Glutamatergic neuron (in vitro differentiated cells): ENCODE data around the gene AQP2. TPM values are rescaled to one million over a fixed set of nuclear protein-coding genes. Genes with fewer than 3 reads are reported as not detected.

Experiments used
- DNase-seq: peaks from one replicate; pipeline ENCODE4 v3.0.0; 2022
- H3K27ac Mint-ChIP-seq: one replicate; pipeline ENCODE4 v1.8.0; 2020; ENCODE audit warnings: mild to moderate bottlenecking, mixed read lengths, inconsistent platforms; ENCODE audit not compliant: unreplicated experiment
- H3K27me3 Mint-ChIP-seq: one replicate; pipeline ENCODE4 v1.8.0; 2020; ENCODE audit warnings: mild to moderate bottlenecking, moderate library complexity, mixed read lengths, inconsistent platforms; ENCODE audit not compliant: unreplicated experiment
- H3K36me3 Mint-ChIP-seq: one replicate; pipeline ENCODE4 v1.8.0; 2020; ENCODE audit warnings: mild to moderate bottlenecking, mixed read lengths, inconsistent platforms; ENCODE audit not compliant: unreplicated experiment
- H3K4me1 Mint-ChIP-seq: one replicate; pipeline ENCODE4 v1.8.0; 2020; ENCODE audit warnings: mild to moderate bottlenecking, low read depth, mixed read lengths, inconsistent platforms; ENCODE audit not compliant: unreplicated experiment
- H3K4me3 Mint-ChIP-seq: one replicate; pipeline ENCODE4 v1.8.0; 2020; ENCODE audit warnings: mild to moderate bottlenecking, mixed read lengths, inconsistent platforms; ENCODE audit not compliant: unreplicated experiment
- H3K9me3 Mint-ChIP-seq: one replicate; pipeline ENCODE4 v1.8.0; 2020; ENCODE audit warnings: mild to moderate bottlenecking, moderate library complexity, mixed read lengths, inconsistent platforms; ENCODE audit not compliant: unreplicated experiment
- CTCF ChIP-seq: fragments of 200-600 bp; sonication (generic); IDR thresholded peaks from one replicate; pipeline ENCODE4 v1.5.0; 2021; ENCODE audit not compliant: partially characterized antibody, unreplicated experiment
- total RNA-seq: library from RNA; stranded (reverse); fragmentation: NEBNext Ultra II Directional; extraction: Animal tissue kit (Norgen Biotek cat#: 25700); gene quantifications from one replicate; pipeline ENCODE4 v1.2.1, GENCODE V29; 2021; ENCODE audit not compliant: unreplicated experiment

Gene AQP2
- total RNA-seq, 1 donor from 2014 or later: not detected

GRCh38 chr12:49941556-49942511 is 8.7 kb upstream of the AQP2 start:
- no peak overlapping the region for H3K4me3 Mint-ChIP-seq
- peaks cover 3% of the 10 kb centered on the region for H3K9me3 Mint-ChIP-seq
- H3K27ac Mint-ChIP-seq: no peak overlapping the region
- H3K36me3 Mint-ChIP-seq: no peaks in the 10 kb centered on the region
- DNase-seq: no peak
- no peak for TF ChIP-seq CTCF
- H3K27me3 Mint-ChIP-seq: peaks cover 4% of the 10 kb centered on the region
- peaks cover 4% of the 10 kb centered on the region for H3K4me1 Mint-ChIP-seq

GRCh38 chr12:49942512-49942893 is 8.0 kb upstream of the AQP2 start:
- H3K36me3 Mint-ChIP-seq: no peaks in the 10 kb centered on the region

GRCh38 chr12:49942921-49943624 is 7.5 kb upstream of the AQP2 start:
- peaks cover 3% of the 10 kb centered on the region for H3K9me3 Mint-ChIP-seq
- no peaks in the 10 kb centered on the region for H3K36me3 Mint-ChIP-seq
- DNase-seq: no peak
- peaks cover 4% of the 10 kb centered on the region for H3K27me3 Mint-ChIP-seq
- peaks cover 4% of the 10 kb centered on the region for H3K4me1 Mint-ChIP-seq
- H3K4me3 Mint-ChIP-seq: no peak overlapping the region
- no peak overlapping the region for H3K27ac Mint-ChIP-seq
- TF ChIP-seq CTCF: no peak

More at GRCh38 chr12:49942512-49942893, 8.0 kb upstream of the AQP2 start:
- H3K27ac Mint-ChIP-seq: no peak overlapping the region
- TF ChIP-seq CTCF: no peak
- peaks cover 4% of the 10 kb centered on the region for H3K27me3 Mint-ChIP-seq
- peaks cover 4% of the 10 kb centered on the region for H3K4me1 Mint-ChIP-seq
- no peak overlapping the region for H3K4me3 Mint-ChIP-seq
- H3K9me3 Mint-ChIP-seq: peaks cover 3% of the 10 kb centered on the region
- no peak for DNase-seq

- no peak for DNase-seq
- H3K27ac Mint-ChIP-seq: no peak overlapping the region
- H3K4me3 Mint-ChIP-seq: no peak overlapping the region
- peaks cover 3% of the 10 kb centered on the region for H3K9me3 Mint-ChIP-seq
- TF ChIP-seq CTCF: no peak
- H3K4me1 Mint-ChIP-seq: peaks cover 4% of the 10 kb centered on the region
- peaks cover 4% of the 10 kb centered on the region for H3K27me3 Mint-ChIP-seq
- H3K36me3 Mint-ChIP-seq: no peaks in the 10 kb centered on the region
These were observed 6.9 kb upstream of the AQP2 start for GRCh38 chr12:49943625-49943960.

GRCh38 chr12:49944046-49944445 is 6.5 kb upstream of the AQP2 start:
- Mint-ChIP-seq H3K27ac (no peak overlapping the region), H3K27me3 (peaks cover 4% of the 10 kb centered on the region)

More at GRCh38 chr12:49944046-49944445, 6.5 kb upstream of the AQP2 start:
- DNase-seq: no peak
- Mint-ChIP-seq H3K4me3 (no peak overlapping the region), H3K9me3 (peaks cover 3% of the 10 kb centered on the region), H3K4me1 (peaks cover 4% of the 10 kb centered on the region), H3K36me3 (no peaks in the 10 kb centered on the region)
- no peak for TF ChIP-seq CTCF
